Measurements from ENCODE around the gene TRPM2.

DNA sequence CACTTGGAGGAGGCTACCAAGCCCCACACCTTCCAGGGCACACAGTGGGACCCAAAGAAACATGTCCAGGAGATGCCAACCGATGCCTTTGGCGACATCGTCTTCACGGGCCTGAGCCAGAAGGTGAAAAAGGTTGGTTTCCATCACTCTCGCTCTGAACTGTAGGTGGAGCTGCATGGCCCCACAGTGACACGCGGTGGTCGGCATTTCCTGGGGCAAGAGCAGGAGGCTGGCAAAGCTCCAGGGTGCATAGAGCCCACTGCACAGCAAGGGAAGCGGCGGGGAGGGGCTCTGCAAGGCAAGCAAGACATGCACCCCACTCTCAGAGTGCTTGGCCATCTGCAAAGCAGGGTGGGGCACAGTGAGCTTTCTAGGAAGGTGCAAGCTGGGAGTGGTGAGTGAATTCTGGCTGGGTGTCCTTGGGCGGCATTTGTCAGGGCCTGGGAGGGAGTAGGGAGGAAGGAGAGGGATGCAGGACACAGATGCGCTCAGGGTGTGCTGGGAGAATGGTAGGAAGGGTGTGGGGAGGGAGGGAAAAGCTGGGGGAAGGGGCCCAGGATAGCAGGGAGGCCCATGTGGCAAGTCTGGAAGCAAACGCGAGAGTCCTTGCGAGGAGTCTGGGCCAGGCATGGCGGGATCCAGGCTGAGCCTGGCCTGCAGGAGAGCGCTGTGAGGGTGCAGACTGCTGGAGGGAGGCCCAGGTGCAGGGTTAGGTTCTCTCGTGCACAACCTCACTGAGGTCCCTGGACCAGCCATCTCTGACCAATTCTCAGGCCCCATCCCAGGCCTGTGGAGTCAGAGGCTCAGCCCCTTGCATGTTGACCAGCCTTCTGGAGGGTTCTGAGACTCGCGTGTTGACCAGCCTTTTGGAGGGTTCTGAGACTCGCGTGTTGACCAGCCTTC, 11.0 kb downstream of the TRPM2 start:
- TF ChIP-seq POLR2A (IDR thresholded peaks at IDR 0.05; ENCODE audit: low read length) (no peak), GATA1 (IDR thresholded peaks at IDR 0.05; ENCODE audit: low read depth, low read length) (no peak)
